Smooth muscle cell (in vitro differentiated cells): ENCODE data around the gene GTF2F2. TPM values are rescaled to one million over a fixed set of nuclear protein-coding genes. Genes with fewer than 3 reads are reported as not detected.

Source experiments
- DNase-seq: peaks from one replicate; lab custom pipeline; 2025; ENCODE audit not compliant: unreplicated experiment; lab: John Stamatoyannopoulos, UW
- H2AFZ ChIP-seq: fragments of 200-600 bp; sonication (generic); 2 replicates; pipeline ENCODE4 v1.6.0; 2016; ENCODE audit warnings: antibody characterized with exemption, low read depth, mild to moderate bottlenecking
- H3F3A ChIP-seq: fragments of 200-600 bp; sonication (generic); 2 replicates; pipeline ENCODE4 v1.6.0; 2017; ENCODE audit warnings: antibody characterized with exemption, low read depth
- H3K27ac ChIP-seq: fragments of 200-600 bp; sonication (generic); 2 replicates; pipeline ENCODE4 v1.5.1; 2016; ENCODE audit warnings: low read depth, mild to moderate bottlenecking
- H3K27me3 ChIP-seq: fragments of 200-600 bp; sonication (generic); 2 replicates; pipeline ENCODE4 v1.6.1; 2016; ENCODE audit warnings: low read depth, mild to moderate bottlenecking
- H3K36me3 ChIP-seq: fragments of 200-600 bp; sonication (generic); 2 replicates; pipeline ENCODE4 v1.5.1; 2016; ENCODE audit warnings: low read depth
- H3K4me1 ChIP-seq: fragments of 200-600 bp; sonication (generic); 2 replicates; pipeline ENCODE4 v1.5.1; 2016; ENCODE audit warnings: low read depth
- H3K4me2 ChIP-seq: fragments of 200-600 bp; sonication (generic); 2 replicates; pipeline ENCODE4 v1.6.0; 2016; ENCODE audit warnings: mild to moderate bottlenecking
- H3K4me3 ChIP-seq: fragments of 200-600 bp; sonication (generic); 2 replicates; pipeline ENCODE4 v1.5.1; 2016; ENCODE audit warnings: mild to moderate bottlenecking
- H3K79me2 ChIP-seq: fragments of 200-600 bp; sonication (generic); 2 replicates; pipeline ENCODE4 v1.6.0; 2016; ENCODE audit warnings: low read depth, mild to moderate bottlenecking
- H3K9ac ChIP-seq: fragments of 200-600 bp; sonication (generic); 2 replicates; pipeline ENCODE4 v1.6.0; 2016; ENCODE audit warnings: low read depth
- H3K9me3 ChIP-seq: fragments of 200-600 bp; sonication (generic); replicated peaks from 2 replicates; pipeline ENCODE4 v1.5.1; 2016; ENCODE audit warnings: low read depth
- H4K20me1 ChIP-seq: fragments of 200-600 bp; sonication (generic); 2 replicates; pipeline ENCODE4 v1.6.0; 2016; ENCODE audit warnings: low read depth
- WGBS: methylation state at CpG from one replicate; pipeline ENCODE4 v1.1.7; 2016; ENCODE audit warnings: low lambda C conversion rate; 5-methylcytosine and 5-hydroxymethylcytosine counted together
- polyA plus RNA-seq: library from polyadenylated mRNA; unstranded; fragments of >200 nt; fragmentation: Nextera tagmentation; extraction: Ambion mirVana; gene quantifications from 2 replicates; pipeline ENCODE4 v1.2.1, GENCODE V29; 2016
- total RNA-seq: library from RNA; depleted of rRNA; stranded (reverse); fragments of >200 nt; gene quantifications from 2 replicates; pipeline ENCODE4 v1.2.3, GENCODE V29; 2014
- TF ChIP-seq, protein P1 (sequence below): fragments of 200-600 bp; sonication (generic); IDR thresholded peaks from 2 replicates; pipeline ENCODE4 v1.5.1; 2017; ENCODE audit warnings: borderline replicate concordance, mild to moderate bottlenecking, antibody characterized with exemption; ENCODE audit not compliant: insufficient read depth, poor library complexity, severe bottlenecking

The GTF2F2 gene
- total and polyA plus RNA-seq, 2 experiments from 2014 or later = 11.2 to 28.1 TPM

- Histone ChIP-seq H3K27me3 (no peaks in the 10 kb centered on the region), H3K4me3 (no peak overlapping the region), H3K27ac (peak overlapping the region; percentile 96), H4K20me1 (no peaks in the 10 kb centered on the region), H2AFZ (no peak overlapping the region), H3F3A (peaks cover 3% of the 10 kb centered on the region), H3K9ac (no peak overlapping the region), H3K79me2 (no peaks in the 10 kb centered on the region), H3K4me1 (peaks cover 17% of the 10 kb centered on the region), H3K9me3 (no peaks in the 10 kb centered on the region), H3K36me3 (no peaks in the 10 kb centered on the region), H3K4me2 (no peak overlapping the region)
- WGBS = 99% methylated on average over 2 of the region's 2 CpGs
- DNase-seq = no peak
- TF ChIP-seq, protein P1, sequence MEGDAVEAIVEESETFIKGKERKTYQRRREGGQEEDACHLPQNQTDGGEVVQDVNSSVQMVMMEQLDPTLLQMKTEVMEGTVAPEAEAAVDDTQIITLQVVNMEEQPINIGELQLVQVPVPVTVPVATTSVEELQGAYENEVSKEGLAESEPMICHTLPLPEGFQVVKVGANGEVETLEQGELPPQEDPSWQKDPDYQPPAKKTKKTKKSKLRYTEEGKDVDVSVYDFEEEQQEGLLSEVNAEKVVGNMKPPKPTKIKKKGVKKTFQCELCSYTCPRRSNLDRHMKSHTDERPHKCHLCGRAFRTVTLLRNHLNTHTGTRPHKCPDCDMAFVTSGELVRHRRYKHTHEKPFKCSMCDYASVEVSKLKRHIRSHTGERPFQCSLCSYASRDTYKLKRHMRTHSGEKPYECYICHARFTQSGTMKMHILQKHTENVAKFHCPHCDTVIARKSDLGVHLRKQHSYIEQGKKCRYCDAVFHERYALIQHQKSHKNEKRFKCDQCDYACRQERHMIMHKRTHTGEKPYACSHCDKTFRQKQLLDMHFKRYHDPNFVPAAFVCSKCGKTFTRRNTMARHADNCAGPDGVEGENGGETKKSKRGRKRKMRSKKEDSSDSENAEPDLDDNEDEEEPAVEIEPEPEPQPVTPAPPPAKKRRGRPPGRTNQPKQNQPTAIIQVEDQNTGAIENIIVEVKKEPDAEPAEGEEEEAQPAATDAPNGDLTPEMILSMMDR = no peak
These were observed 87.8 kb downstream of the GTF2F2 start for GRCh38 chr13:45208132-45208531.

DNA sequence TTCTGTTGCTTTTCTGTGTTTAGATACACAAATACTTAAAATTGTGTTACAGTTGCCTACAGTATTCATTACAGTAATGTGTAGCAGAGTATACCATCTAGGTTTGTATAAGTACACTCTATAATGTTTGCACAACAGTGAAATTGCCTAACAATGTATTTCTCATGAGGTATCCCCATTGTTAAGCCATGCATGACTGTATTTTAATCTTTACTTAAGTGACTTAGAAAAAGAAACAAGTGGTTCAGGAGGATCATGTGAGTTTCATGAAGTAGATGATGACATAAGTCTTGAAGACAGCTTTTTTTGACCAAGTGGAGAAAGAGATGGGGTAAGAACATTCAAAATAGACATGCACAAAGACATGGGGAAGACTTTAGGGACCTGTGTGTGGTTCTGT is 88.9 kb downstream of the GTF2F2 start:
- Histone ChIP-seq H3K4me1 (peaks cover 17% of the 10 kb centered on the region), H3K27ac (peak overlapping the region; percentile 96), H3K9me3 (no peaks in the 10 kb centered on the region), H4K20me1 (no peaks in the 10 kb centered on the region), H3K9ac (no peak overlapping the region), H3K27me3 (no peaks in the 10 kb centered on the region), H3K4me2 (no peak overlapping the region), H3K36me3 (no peaks in the 10 kb centered on the region), H3F3A (peaks cover 3% of the 10 kb centered on the region), H3K79me2 (no peaks in the 10 kb centered on the region), H3K4me3 (no peak overlapping the region), H2AFZ (no peak overlapping the region)
- TF ChIP-seq, protein P1 = no peak
- no peak for DNase-seq

DNA sequence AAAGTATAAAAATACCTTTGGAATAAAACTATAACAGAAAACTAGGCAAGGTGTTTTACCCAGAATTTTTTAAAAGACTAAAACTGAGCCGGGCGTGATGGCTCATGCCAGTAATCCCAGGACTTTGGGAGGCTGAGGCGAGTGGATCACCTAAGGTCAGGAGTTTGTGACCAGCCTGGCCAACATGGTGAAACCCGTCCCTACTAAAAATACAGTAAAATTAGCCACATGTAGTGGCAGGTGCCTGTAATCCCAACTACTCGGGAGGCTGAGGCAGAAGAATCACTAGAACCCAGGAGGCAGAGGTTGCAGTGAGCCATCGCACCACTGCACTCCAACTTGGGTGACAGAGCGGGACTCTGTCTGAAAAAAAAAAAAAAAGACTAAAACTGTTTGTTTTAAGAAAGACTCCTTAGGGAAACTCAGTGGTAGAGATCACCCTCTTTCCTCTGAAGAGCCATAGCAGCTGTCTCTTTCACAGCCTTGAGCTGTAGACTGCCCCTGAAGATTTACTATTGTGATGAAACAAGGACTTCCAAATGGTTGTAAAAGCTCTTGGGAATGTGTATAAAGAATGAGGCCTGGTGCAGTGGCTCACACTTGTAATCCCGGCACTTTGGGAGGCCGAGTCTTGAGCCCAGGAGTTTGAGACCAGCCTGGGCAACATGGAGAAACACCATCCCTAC is 95.2 kb downstream of the GTF2F2 start:
- 85% methylated on average over 9 of the region's 9 CpGs for WGBS
- DNase-seq = no peak

More for the DNA sequence above, 95.2 kb downstream of the GTF2F2 start:
- no peaks in the 10 kb centered on the region for H3K79me2 ChIP-seq
- H3K27me3 ChIP-seq = no peaks in the 10 kb centered on the region
- no peaks in the 10 kb centered on the region for H4K20me1 ChIP-seq
- no peak overlapping the region for H3K4me3 ChIP-seq
- no peak overlapping the region for H2AFZ ChIP-seq
- no peaks in the 10 kb centered on the region for H3F3A ChIP-seq
- TF ChIP-seq, protein P1 = no peak
- H3K4me1 ChIP-seq = peaks cover 15% of the 10 kb centered on the region
- no peak overlapping the region for H3K4me2 ChIP-seq
- no peak overlapping the region for H3K27ac ChIP-seq
- no peak overlapping the region for H3K9ac ChIP-seq
- H3K9me3 ChIP-seq = no peaks in the 10 kb centered on the region
- no peaks in the 10 kb centered on the region for H3K36me3 ChIP-seq
